Panc1 (cell line): Measurements from ENCODE around the gene CHMP6. TPM values are rescaled to one million over a fixed set of nuclear protein-coding genes. Genes with fewer than 3 reads are reported as not detected.

Source experiments
- ATAC-seq: fragments of 200-7000 bp; cut with Tn5 transposase; 2 replicates; pipeline ENCODE4 v1.9.1; 2020; ENCODE audit warnings: mild to moderate bottlenecking, moderate library complexity
- BruUV-seq: library from RNA; stranded (reverse); fragments of 400-500 nt; replicated peaks from 2 replicates; lab custom pipeline; 2021; lab: Mats Ljungman, UMichigan
- CTCF ChIA-PET: fragments of 300-600 bp; sonication (Branson Sonifier 250); formaldehyde crosslinking; loops from one replicate; lab custom pipeline; 2022; ENCODE audit warnings: antibody characterized with exemption; lab: Charles Lee
- POLR2A ChIA-PET: fragments of 300-600 bp; sonication (Branson Sonifier 250); formaldehyde crosslinking; loops from one replicate; lab custom pipeline; 2022; ENCODE audit warnings: antibody characterized with exemption; lab: Charles Lee
- DNase-seq: peaks from one replicate; pipeline ENCODE4 v3.0.0-alpha.2; 2010; ENCODE audit warnings: low read depth, low spot score
- H3K27ac ChIP-seq: 2 replicates; pipeline ENCODE4 v1.5.1; 2011; ENCODE audit warnings: mild to moderate bottlenecking, low read length, inconsistent platforms
- H3K27me3 ChIP-seq: fragments of 200-500 bp; sonication (Bioruptor generic); 2 replicates; pipeline ENCODE4 v1.6.0; 2014; ENCODE audit warnings: low read length, inconsistent platforms; ENCODE audit not compliant: control insufficient read depth, insufficient read depth
- H3K36me3 ChIP-seq: fragments of 200-500 bp; sonication (Bioruptor generic); 2 replicates; pipeline ENCODE4 v1.5.1; 2014; ENCODE audit warnings: inconsistent platforms, mild to moderate bottlenecking, low read length, moderate library complexity; ENCODE audit not compliant: control insufficient read depth, insufficient read depth
- H3K4me1 ChIP-seq: 2 replicates; pipeline ENCODE4 v1.5.1; 2011; ENCODE audit warnings: inconsistent platforms, mild to moderate bottlenecking, low read length, moderate library complexity; ENCODE audit not compliant: control insufficient read depth, insufficient read depth
- H3K4me3 ChIP-seq, 2 experiments: 2 replicates each; pipeline ENCODE4 v1.5.1; 2011 to 2012; ENCODE audit warnings: low read depth in 2 of 2, low read length in 2 of 2, mild to moderate bottlenecking in 2 of 2, inconsistent platforms in 1 of 2, moderate library complexity in 1 of 2
- H3K9me3 ChIP-seq: fragments of 200-500 bp; sonication (Bioruptor generic); 2 replicates; pipeline ENCODE4 v1.5.1; 2014; ENCODE audit warnings: low read depth, mild to moderate bottlenecking, inconsistent platforms, low read length, moderate library complexity; ENCODE audit not compliant: control insufficient read depth, insufficient read depth
- POLR2AphosphoS5 ChIP-seq: IDR thresholded peaks from 2 replicates; pipeline ENCODE4 v1.6.1; 2012; ENCODE audit warnings: mild to moderate bottlenecking, low read depth, low read length, moderate library complexity
- SIN3A ChIP-seq: IDR thresholded peaks from 2 replicates; pipeline ENCODE4 v1.6.1; 2012; ENCODE audit warnings: low read depth, mild to moderate bottlenecking, low read length, moderate library complexity, borderline replicate concordance; ENCODE audit not compliant: insufficient read depth
- TCF7L2 ChIP-seq: IDR thresholded peaks from 2 replicates; pipeline ENCODE4 v1.6.1; 2011; ENCODE audit warnings: mild to moderate bottlenecking, low read depth, low read length, inconsistent platforms
- in situ Hi-C: cut with HindIII; loops from 2 replicates; pipeline ENCODE4 v1.10.0; 2016; ENCODE audit warnings: low sequenced_read_pairs, low pct_unique_long_range_greater_than_20kb
- intact Hi-C: fragments of 100-400 bp; cut with micrococcal nuclease; formaldehyde crosslinking; loops from one replicate; pipeline ENCODE4 v1.10.0; 2022; ENCODE audit not compliant: unreplicated experiment
- total RNA-seq: library from RNA; stranded (reverse); gene quantifications from one replicate; pipeline ENCODE4 v1.2.1, GENCODE V29; 2021; ENCODE audit not compliant: unreplicated experiment
- TF ChIP-seq, protein P1 (sequence below): fragments of 450-650 bp; IDR thresholded peaks from 2 replicates; pipeline ENCODE4 v1.5.1; 2017; ENCODE audit warnings: mild to moderate bottlenecking
- TF ChIP-seq, protein P2 (sequence below), 2 experiments: IDR thresholded peaks; 2 replicates each; pipeline ENCODE4 v1.6.1; 2011 to 2012; ENCODE audit warnings: low read depth in 2 of 2, control low read depth in 1 of 2, low read length in 1 of 2, mild to moderate bottlenecking in 1 of 2, moderate library complexity in 1 of 2; ENCODE audit not compliant: insufficient read depth in 1 of 2

Gene CHMP6
- total RNA-seq, 1 experiment from 2014 or later: 43.7 TPM

DNA sequence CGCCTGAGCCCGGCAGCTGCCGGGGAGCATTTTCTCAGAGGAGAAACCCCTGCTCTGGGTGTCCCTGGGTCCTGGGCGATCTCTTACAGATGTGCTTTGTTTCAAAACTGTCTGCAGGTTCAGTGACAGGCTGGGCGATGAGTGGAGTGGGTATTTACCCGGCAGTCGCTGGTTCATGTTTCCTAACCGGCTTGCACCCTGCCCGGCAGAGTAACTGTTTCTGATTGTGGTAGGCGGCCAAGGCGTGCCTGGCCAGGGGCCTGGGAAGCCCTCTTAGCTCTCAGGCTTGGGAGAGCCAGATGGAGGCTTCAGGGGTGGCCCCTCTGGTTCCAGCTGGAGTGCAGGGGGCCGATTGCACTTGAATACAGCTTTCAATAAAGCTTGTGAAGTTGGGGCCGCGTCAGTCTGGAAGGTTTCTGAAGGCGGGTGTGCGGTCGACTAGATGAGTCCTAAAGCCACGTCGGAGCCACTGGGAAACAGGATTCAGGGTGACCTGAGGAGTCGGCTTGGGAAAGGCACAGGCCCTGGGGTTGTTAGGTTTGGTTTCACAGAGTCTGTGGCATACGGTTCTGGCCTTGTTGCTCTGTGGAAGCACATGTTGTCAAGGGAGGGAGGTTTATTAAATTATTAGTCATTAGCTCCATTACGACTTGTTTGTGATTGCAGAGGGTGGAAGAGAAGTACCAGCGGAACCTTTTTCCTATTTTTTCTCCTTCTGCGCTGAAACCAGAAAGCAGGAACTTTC is 44.7 kb downstream of the CHMP6 start:
- DNase-seq: no peak
- ATAC-seq: no peak
- Histone ChIP-seq H3K36me3 (peaks cover 7% of the 10 kb centered on the region; the same call in 1 of the 2 replicates), H3K4me1 (peaks cover 42% of the 10 kb centered on the region), H3K4me3 (peak overlapping the region; percentile 59 to 87), H3K27ac (peak overlapping the region; percentile 99), H3K27me3 (no peaks in the 10 kb centered on the region), H3K9me3 (no peaks in the 10 kb centered on the region)
- BruUV-seq: no TSS peak
- POLR2A ChIA-PET: interaction anchor here (0.8 to 0.9 kb wide), 2 partner anchors 10 to 13 kb away, joined by 3 read pairs; no protein-coding TSS in a partner anchor
- in situ Hi-C loops (no loop called here), intact Hi-C loops (loop anchor here (5.0 kb wide), 1 partner anchor 61 kb away; no protein-coding TSS in a partner anchor)
- TF ChIP-seq TCF7L2 (no peak), SIN3A (no peak; the same call in 1 of the 2 replicates), POLR2AphosphoS5 (no peak)
- TF ChIP-seq, protein P1, sequence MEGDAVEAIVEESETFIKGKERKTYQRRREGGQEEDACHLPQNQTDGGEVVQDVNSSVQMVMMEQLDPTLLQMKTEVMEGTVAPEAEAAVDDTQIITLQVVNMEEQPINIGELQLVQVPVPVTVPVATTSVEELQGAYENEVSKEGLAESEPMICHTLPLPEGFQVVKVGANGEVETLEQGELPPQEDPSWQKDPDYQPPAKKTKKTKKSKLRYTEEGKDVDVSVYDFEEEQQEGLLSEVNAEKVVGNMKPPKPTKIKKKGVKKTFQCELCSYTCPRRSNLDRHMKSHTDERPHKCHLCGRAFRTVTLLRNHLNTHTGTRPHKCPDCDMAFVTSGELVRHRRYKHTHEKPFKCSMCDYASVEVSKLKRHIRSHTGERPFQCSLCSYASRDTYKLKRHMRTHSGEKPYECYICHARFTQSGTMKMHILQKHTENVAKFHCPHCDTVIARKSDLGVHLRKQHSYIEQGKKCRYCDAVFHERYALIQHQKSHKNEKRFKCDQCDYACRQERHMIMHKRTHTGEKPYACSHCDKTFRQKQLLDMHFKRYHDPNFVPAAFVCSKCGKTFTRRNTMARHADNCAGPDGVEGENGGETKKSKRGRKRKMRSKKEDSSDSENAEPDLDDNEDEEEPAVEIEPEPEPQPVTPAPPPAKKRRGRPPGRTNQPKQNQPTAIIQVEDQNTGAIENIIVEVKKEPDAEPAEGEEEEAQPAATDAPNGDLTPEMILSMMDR: no peak
- TF ChIP-seq, protein P2, sequence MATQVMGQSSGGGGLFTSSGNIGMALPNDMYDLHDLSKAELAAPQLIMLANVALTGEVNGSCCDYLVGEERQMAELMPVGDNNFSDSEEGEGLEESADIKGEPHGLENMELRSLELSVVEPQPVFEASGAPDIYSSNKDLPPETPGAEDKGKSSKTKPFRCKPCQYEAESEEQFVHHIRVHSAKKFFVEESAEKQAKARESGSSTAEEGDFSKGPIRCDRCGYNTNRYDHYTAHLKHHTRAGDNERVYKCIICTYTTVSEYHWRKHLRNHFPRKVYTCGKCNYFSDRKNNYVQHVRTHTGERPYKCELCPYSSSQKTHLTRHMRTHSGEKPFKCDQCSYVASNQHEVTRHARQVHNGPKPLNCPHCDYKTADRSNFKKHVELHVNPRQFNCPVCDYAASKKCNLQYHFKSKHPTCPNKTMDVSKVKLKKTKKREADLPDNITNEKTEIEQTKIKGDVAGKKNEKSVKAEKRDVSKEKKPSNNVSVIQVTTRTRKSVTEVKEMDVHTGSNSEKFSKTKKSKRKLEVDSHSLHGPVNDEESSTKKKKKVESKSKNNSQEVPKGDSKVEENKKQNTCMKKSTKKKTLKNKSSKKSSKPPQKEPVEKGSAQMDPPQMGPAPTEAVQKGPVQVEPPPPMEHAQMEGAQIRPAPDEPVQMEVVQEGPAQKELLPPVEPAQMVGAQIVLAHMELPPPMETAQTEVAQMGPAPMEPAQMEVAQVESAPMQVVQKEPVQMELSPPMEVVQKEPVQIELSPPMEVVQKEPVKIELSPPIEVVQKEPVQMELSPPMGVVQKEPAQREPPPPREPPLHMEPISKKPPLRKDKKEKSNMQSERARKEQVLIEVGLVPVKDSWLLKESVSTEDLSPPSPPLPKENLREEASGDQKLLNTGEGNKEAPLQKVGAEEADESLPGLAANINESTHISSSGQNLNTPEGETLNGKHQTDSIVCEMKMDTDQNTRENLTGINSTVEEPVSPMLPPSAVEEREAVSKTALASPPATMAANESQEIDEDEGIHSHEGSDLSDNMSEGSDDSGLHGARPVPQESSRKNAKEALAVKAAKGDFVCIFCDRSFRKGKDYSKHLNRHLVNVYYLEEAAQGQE (IDR thresholded peaks at IDR 0.05; ENCODE audit: insufficient read depth in 1 of 2, low read depth in 2 of 2, low read length in 1 of 2): no peak
- CTCF ChIA-PET: interaction anchor here (0.9 kb wide), 1 partner anchor 61 kb away, joined by 4 read pairs; no protein-coding TSS in a partner anchor

DNA sequence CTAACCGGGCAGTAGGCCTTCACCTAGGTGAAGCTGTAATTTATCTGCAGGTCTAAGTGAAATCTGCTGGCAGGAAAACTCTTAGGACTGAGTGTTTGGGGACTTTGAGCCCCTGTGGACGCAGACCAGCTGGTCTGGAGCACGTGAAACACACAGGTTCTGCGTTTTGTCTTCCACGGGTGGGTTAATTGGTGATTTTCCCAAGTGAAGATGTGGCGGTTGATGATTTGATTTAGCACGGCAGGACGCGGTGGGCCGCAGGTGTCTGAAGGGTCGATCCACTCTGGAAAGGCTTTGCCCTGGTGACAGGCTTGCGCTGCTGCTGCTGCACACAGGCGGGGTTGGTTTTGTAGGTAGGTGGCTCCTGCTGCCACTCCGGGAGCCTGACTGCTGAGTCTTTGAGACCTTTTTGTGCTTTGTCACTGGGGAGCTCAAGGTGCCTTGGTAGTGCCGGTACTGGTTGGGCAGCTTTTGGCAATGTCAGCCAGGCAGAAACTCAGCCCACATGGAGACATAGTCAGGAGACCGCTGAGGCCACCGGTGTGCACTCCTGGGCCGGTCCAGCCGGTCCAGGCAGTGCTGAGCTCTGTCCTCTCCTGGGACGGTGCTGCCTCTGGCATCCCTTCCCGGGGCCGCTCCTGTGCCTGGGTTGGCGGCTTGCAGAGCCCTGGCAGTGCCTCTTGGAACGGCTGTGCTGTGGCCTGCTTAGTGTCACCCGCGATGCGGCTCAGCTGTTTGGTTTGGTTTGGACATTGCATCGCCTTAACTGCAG is 45.6 kb downstream of the CHMP6 start:
- peak overlapping the region; percentile 59 to 87 for H3K4me3 ChIP-seq
- DNase-seq (no peak), ATAC-seq (no peak)
- in situ Hi-C loops: no loop called here
- no peaks in the 10 kb centered on the region for H3K27me3 ChIP-seq
- peaks cover 51% of the 10 kb centered on the region for H3K4me1 ChIP-seq
- H3K27ac ChIP-seq: peak overlapping the region; percentile 99
- TF ChIP-seq TCF7L2 (no peak), POLR2AphosphoS5 (no peak), SIN3A (no peak)
- TF ChIP-seq, protein P1: no peak
- TF ChIP-seq, protein P2 (IDR thresholded peaks at IDR 0.05; ENCODE audit: insufficient read depth in 1 of 2, low read depth in 2 of 2, low read length in 1 of 2): no peak; a peak in 1 of 4 replicates
- ChIA-PET POLR2A (interaction anchor here (0.6 to 0.9 kb wide), 3 partner anchors 9 to 187 kb away, joined by 3 read pairs; no protein-coding TSS in a partner anchor), CTCF (interaction anchor here (0.9 kb wide), 2 partner anchors 12 to 61 kb away, joined by 4 read pairs; no protein-coding TSS in a partner anchor)
- BruUV-seq: no TSS peak
- intact Hi-C loops: loop anchor here (5.0 kb wide), 1 partner anchor 60 kb away; no protein-coding TSS in a partner anchor
- peaks cover 7% of the 10 kb centered on the region; the same call in 1 of the 2 replicates for H3K36me3 ChIP-seq
- H3K9me3 ChIP-seq: no peaks in the 10 kb centered on the region
